Stimulated activated CD8-positive, alpha-beta memory T cell treated with anti-CD3 and anti-CD28 coated beads, Interleukin-4, amount 100 ng/mL, for 24 hours (primary cell): ENCODE data around the gene DNAH9.
"Not testable (repeated sequence)": the region's sequence is repeated elsewhere in the genome, so short reads cannot be mapped to it uniquely, and the experiment has no call there.

Source experiments
- DNase-seq: peaks from one replicate; pipeline ENCODE4 v3.0.0-alpha.2; 2020; ENCODE audit warnings: low read depth

Gene DNAH9

GRCh38 chr17:11921296-11921695 lies 323.0 kb downstream of the DNAH9 start:
- no peak for DNase-seq

GRCh38 chr17:11922638-11923037 lies 324.4 kb downstream of the DNAH9 start:
- DNase-seq: no peak

- DNase-seq: no peak
Measured at GRCh38 chr17:11924076-11924475, 325.8 kb downstream of the DNAH9 start.

GRCh38 chr17:11925262-11926021 lies 327.2 kb downstream of the DNAH9 start:
- DNase-seq: no peak

- no peak for DNase-seq
Measured at GRCh38 chr17:11928436-11928835, 330.2 kb downstream of the DNAH9 start.

- DNase-seq: no peak
Measured at GRCh38 chr17:11932337-11932898, 334.1 kb downstream of the DNAH9 start.

- no peak for DNase-seq
Measured at GRCh38 chr17:11935734-11936406, 337.6 kb downstream of the DNAH9 start.

- DNase-seq: no peak
Measured at GRCh38 chr17:11940904-11941303, 342.6 kb downstream of the DNAH9 start.

- DNase-seq: not testable (repeated sequence)
Measured at GRCh38 chr17:11943086-11943485, 344.8 kb downstream of the DNAH9 start.

- no peak for DNase-seq
Measured at GRCh38 chr17:11943759-11944347, 345.6 kb downstream of the DNAH9 start.

GRCh38 chr17:11944587-11944986 lies 346.3 kb downstream of the DNAH9 start:
- DNase-seq: no peak

GRCh38 chr17:11948789-11949188 lies 350.5 kb downstream of the DNAH9 start:
- DNase-seq: no peak

GRCh38 chr17:11949571-11949970 lies 351.3 kb downstream of the DNAH9 start:
- not testable (repeated sequence) for DNase-seq

GRCh38 chr17:11950771-11951519 lies 352.7 kb downstream of the DNAH9 start:
- DNase-seq: no peak

GRCh38 chr17:11952610-11953009 lies 354.3 kb downstream of the DNAH9 start:
- no peak for DNase-seq

- no peak for DNase-seq
Measured at GRCh38 chr17:11953924-11954323, 355.7 kb downstream of the DNAH9 start.

GRCh38 chr17:11954936-11955335 lies 356.7 kb downstream of the DNAH9 start:
- DNase-seq: no peak

GRCh38 chr17:11969565-11969964 lies 371.3 kb downstream of the DNAH9 start:
- no peak for DNase-seq

GRCh38 chr17:11972741-11973140 lies 374.5 kb downstream of the DNAH9 start:
- DNase-seq: not testable (repeated sequence)

GRCh38 chr17:11979795-11980194 lies 381.5 kb downstream of the DNAH9 start:
- no peak for DNase-seq

- no peak for DNase-seq
Measured at GRCh38 chr17:11980813-11981212, 382.5 kb downstream of the DNAH9 start.

GRCh38 chr17:11981862-11982261 lies 383.6 kb downstream of the DNAH9 start:
- no peak for DNase-seq
